Osteocyte (in vitro differentiated cells): Measurements from ENCODE around the gene LATS1. TPM values are rescaled to one million over a fixed set of nuclear protein-coding genes. Genes with fewer than 3 reads are reported as not detected.

Experiments used
- DNase-seq: peaks from one replicate; pipeline ENCODE4 v3.0.0; 2021; ENCODE audit warnings: mixed read lengths; ENCODE audit not compliant: unreplicated experiment; ENCODE audit errors: extremely low spot score
- H3K27ac Mint-ChIP-seq: one replicate; pipeline ENCODE4 v1.8.0; 2021; ENCODE audit warnings: mild to moderate bottlenecking, mixed read lengths; ENCODE audit not compliant: unreplicated experiment
- H3K27me3 Mint-ChIP-seq: one replicate; pipeline ENCODE4 v1.8.0; 2021; ENCODE audit warnings: mixed read lengths; ENCODE audit not compliant: unreplicated experiment
- H3K36me3 Mint-ChIP-seq: one replicate; pipeline ENCODE4 v1.8.0; 2021; ENCODE audit warnings: mixed read lengths; ENCODE audit not compliant: unreplicated experiment
- H3K4me1 Mint-ChIP-seq: one replicate; pipeline ENCODE4 v1.8.0; 2021; ENCODE audit warnings: mixed read lengths; ENCODE audit not compliant: unreplicated experiment
- H3K4me3 Mint-ChIP-seq: one replicate; pipeline ENCODE4 v1.8.0; 2021; ENCODE audit warnings: mild to moderate bottlenecking, moderate library complexity, mixed read lengths; ENCODE audit not compliant: unreplicated experiment
- H3K9me3 Mint-ChIP-seq: one replicate; pipeline ENCODE4 v1.8.0; 2021; ENCODE audit warnings: mixed read lengths; ENCODE audit not compliant: unreplicated experiment
- total RNA-seq: library from RNA; stranded (reverse); gene quantifications from 2 replicates; pipeline ENCODE4 v1.2.1, GENCODE V29; 2021
- TF ChIP-seq, protein P1 (sequence below): fragments of 200-600 bp; sonication (generic); IDR thresholded peaks from 2 replicates; pipeline ENCODE4 v1.5.0; 2021; ENCODE audit warnings: antibody characterized with exemption, mild to moderate bottlenecking, moderate library complexity

Gene LATS1
- total RNA-seq, 1 donor from 2014 or later = 33.8 TPM

DNA sequence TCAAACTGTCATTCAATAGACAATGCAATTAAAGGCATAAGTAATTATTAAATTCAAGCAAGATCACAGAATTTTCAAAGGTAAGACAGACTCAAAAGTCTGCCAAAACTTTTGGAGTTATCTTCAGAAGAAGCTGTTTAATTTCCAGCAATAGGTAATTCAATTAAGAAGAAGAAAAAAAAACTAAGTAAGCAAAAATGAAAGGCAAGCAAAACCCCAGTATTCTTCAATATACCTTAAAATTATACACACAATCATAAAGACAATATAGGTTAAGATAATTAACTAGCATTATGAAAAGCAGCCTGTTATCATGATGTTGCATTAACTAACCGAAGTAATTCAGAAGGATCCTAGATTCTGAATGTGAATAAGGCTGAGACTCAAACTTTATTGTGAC is 3.5 kb downstream of the LATS1 start:
- Mint-ChIP-seq H3K4me1 (peaks cover 31% of the 10 kb centered on the region), H3K27me3 (no peaks in the 10 kb centered on the region), H3K9me3 (no peaks in the 10 kb centered on the region), H3K4me3 (no peak overlapping the region), H3K36me3 (peaks cover 4% of the 10 kb centered on the region), H3K27ac (no peak overlapping the region)
- TF ChIP-seq, protein P1, sequence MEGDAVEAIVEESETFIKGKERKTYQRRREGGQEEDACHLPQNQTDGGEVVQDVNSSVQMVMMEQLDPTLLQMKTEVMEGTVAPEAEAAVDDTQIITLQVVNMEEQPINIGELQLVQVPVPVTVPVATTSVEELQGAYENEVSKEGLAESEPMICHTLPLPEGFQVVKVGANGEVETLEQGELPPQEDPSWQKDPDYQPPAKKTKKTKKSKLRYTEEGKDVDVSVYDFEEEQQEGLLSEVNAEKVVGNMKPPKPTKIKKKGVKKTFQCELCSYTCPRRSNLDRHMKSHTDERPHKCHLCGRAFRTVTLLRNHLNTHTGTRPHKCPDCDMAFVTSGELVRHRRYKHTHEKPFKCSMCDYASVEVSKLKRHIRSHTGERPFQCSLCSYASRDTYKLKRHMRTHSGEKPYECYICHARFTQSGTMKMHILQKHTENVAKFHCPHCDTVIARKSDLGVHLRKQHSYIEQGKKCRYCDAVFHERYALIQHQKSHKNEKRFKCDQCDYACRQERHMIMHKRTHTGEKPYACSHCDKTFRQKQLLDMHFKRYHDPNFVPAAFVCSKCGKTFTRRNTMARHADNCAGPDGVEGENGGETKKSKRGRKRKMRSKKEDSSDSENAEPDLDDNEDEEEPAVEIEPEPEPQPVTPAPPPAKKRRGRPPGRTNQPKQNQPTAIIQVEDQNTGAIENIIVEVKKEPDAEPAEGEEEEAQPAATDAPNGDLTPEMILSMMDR = no peak
- DNase-seq = no peak

DNA sequence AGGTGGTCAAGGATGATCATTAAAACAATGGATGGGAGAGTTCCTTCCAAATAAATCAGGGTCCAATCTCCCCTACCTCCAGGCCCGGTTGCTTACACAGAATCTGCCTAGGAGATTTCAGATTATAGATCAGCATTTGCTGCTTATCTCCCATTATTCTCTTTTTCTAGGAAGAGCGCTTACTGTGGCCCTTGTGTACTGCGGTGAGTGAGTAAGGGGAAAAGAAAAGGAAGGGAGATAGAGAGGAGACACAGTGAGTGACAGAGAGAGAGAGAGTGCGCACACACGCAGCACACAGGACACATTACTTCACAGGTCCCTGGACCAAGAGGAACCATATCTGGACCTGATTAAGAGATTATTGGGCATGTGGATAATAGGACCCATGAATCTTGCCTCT is 6.2 kb downstream of the LATS1 start:
- Mint-ChIP-seq H3K27ac (no peak overlapping the region), H3K4me1 (peaks cover 34% of the 10 kb centered on the region), H3K9me3 (no peaks in the 10 kb centered on the region), H3K36me3 (peaks cover 4% of the 10 kb centered on the region), H3K27me3 (no peaks in the 10 kb centered on the region), H3K4me3 (no peak overlapping the region)
- TF ChIP-seq, protein P1 = no peak
- no peak for DNase-seq

DNA sequence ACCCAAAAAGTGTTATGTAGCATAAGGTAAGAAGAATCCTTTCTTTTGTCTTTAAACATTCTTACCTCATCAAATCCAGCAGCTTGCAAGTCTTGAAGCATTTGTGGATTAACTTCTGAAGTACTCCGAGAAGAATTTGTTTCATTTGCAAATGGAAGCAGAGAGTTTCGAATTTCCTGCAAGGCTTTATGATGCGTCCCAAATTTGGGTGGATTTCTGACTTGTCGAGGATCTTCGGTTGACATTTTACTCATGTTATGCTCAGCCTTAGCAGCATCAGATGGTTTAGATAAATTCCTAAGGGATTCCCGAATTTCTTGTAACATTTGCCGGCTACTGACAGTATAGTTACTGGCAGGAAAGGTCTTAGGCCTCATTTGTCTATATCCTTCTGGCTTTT is 16.2 kb downstream of the LATS1 start:
- DNase-seq = no peak
- Mint-ChIP-seq H3K9me3 (no peaks in the 10 kb centered on the region), H3K27me3 (no peaks in the 10 kb centered on the region), H3K4me1 (peaks cover 21% of the 10 kb centered on the region), H3K4me3 (no peak overlapping the region), H3K36me3 (peaks cover 4% of the 10 kb centered on the region), H3K27ac (peak overlapping the region; percentile 27)
- TF ChIP-seq, protein P1 = no peak

DNA sequence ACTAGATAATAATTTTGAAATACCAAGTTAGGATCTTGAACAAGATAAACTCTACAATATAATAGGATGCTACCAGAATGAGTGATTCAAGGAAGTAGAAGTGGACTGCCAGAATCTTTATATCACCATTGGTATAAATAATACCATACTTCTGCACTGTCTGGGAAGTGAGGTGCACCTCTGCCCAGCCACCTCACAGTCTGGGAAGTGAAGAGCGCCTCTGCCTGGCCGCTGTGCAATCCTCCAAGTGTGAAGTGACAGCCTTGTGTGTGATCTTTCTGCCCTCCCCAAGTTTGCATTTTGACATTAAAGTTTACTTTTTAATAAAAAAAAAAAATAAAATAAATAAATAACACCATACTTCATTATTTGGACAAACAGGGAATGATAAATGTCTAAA is 18.8 kb downstream of the LATS1 start:
- Mint-ChIP-seq H3K4me1 (peaks cover 19% of the 10 kb centered on the region), H3K9me3 (no peaks in the 10 kb centered on the region), H3K36me3 (peaks cover 10% of the 10 kb centered on the region), H3K27me3 (no peaks in the 10 kb centered on the region), H3K27ac (no peak overlapping the region), H3K4me3 (no peak overlapping the region)
- TF ChIP-seq, protein P1 = no peak
- DNase-seq = no peak

DNA sequence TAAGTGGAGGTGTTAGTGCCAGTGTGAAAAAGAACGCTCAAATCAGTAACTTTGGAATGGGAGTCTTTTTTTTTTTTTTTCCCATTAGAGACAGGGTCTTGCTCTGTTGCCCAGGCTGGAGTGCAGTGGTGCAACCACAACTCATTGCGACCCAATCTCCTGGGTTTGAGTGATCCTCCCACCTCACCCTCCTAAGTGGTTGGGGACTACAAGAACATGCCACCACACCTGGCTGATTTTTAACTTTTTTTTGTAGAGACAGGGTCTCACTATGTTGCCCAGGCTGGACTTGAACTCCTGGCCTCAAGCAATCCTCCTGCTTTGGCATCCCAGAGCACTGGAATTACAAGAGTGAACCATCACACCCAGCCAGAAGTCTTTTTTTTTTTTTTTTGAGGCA is 19.7 kb downstream of the LATS1 start:
- no peak overlapping the region for H3K4me3 Mint-ChIP-seq
- H3K36me3 Mint-ChIP-seq = peaks cover 13% of the 10 kb centered on the region
- H3K9me3 Mint-ChIP-seq = no peaks in the 10 kb centered on the region
- H3K27me3 Mint-ChIP-seq = no peaks in the 10 kb centered on the region
- TF ChIP-seq, protein P1 = no peak
- H3K27ac Mint-ChIP-seq = no peak overlapping the region
- no peak for DNase-seq
- peaks cover 19% of the 10 kb centered on the region for H3K4me1 Mint-ChIP-seq
